ENCODE results near the gene SEC14L5. TPM values are rescaled to one million over a fixed set of nuclear protein-coding genes. Genes with fewer than 3 reads are reported as not detected.
A peak's percentile ranks its signal among the peaks of the same experiment; 100 is the strongest.

The SEC14L5 gene
- total RNA-seq, 4 donors from 2014 or later = 1.0 to 1.8 (median 1.4) TPM

DNA sequence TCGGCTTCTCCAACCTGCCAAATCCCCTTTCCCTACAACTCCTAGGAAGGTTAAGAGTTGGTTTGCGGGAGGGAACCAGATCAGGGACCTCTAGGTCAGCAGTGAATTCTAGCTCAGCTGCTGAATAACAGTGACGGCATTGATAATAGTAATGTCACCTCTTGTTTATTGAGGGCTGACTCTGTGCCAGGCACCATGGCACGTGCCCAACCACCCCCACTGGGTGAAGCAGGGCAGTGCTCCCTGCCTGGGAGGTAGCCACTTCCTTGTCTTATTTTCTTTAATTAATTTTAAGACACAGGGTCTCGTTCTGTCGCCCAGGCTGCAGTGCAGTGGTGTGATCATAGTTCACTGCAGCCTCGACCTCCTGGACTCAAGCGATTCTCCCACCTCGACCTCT is 15.6 kb upstream of the SEC14L5 start:
- Histone ChIP-seq H3K27ac (peak overlapping the region; percentile 88), H3K9me3 (no peaks in the 10 kb centered on the region), H3K27me3 (no peaks in the 10 kb centered on the region), H3K4me1 (peaks cover 59% of the 10 kb centered on the region), H3K4me3 (no peak overlapping the region), H3K36me3 (no peaks in the 10 kb centered on the region)
- TF ChIP-seq, protein P1, sequence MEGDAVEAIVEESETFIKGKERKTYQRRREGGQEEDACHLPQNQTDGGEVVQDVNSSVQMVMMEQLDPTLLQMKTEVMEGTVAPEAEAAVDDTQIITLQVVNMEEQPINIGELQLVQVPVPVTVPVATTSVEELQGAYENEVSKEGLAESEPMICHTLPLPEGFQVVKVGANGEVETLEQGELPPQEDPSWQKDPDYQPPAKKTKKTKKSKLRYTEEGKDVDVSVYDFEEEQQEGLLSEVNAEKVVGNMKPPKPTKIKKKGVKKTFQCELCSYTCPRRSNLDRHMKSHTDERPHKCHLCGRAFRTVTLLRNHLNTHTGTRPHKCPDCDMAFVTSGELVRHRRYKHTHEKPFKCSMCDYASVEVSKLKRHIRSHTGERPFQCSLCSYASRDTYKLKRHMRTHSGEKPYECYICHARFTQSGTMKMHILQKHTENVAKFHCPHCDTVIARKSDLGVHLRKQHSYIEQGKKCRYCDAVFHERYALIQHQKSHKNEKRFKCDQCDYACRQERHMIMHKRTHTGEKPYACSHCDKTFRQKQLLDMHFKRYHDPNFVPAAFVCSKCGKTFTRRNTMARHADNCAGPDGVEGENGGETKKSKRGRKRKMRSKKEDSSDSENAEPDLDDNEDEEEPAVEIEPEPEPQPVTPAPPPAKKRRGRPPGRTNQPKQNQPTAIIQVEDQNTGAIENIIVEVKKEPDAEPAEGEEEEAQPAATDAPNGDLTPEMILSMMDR (IDR thresholded peaks at IDR 0.05) = no peak
- TF ChIP-seq POLR2A (IDR thresholded peaks at IDR 0.05) (no peak), POLR2AphosphoS5 (IDR thresholded peaks at IDR 0.05) (no peak), EP300 (IDR thresholded peaks at IDR 0.05) (no peak)
- DNase-seq (ENCODE audit: low spot score in 2 of 2) = no peak
- 62% methylated on average over 9 of the region's 9 CpGs for WGBS

DNA sequence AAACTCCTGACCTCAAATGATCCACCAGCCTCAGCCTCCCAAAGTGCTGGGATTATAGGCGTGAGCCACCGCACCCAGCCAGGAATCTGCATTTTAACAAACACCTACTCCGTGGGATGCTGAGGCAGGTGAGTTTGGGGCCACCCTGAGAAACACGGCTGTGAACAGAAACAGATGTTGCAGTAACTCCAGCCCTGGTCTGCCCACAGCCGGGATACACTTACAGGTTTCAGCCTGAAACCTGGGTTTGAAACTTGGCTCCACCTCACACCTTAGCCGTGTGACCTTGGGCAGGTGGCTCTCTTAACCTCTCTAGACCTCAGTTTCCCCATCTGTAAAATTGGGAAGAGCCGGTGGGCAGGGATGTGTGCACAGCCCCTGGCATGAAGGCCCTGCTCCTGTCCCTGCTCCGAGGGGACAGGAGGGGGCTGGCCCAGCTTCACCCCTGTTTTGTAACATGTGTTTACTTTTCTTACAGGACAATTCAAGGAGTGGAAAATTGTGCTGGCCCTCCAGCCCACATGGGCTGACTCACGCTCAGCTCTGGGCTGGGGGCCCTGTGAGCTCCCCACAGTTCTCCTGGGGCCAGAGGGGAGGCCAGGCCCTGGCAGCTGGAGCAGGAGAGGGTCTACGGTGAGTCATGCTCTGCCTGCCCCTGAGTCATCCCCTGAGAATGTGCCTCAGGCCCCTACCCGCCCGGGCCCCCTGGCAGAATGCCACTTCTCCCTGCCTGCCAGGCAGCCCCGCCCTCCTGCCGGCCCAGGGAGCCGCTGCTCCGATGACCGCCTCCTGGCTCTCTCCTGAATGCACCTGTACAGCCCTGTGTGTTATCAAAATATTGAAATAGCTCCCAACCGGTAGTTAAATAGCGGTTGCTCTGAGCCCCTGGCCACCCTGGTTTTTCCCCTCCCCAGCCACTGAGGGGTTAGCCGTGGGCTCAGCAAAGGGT is 13.5 kb upstream of the SEC14L5 start:
- no peaks in the 10 kb centered on the region for H3K36me3 ChIP-seq
- no peak overlapping the region for H3K4me3 ChIP-seq
- peaks cover 53% of the 10 kb centered on the region for H3K4me1 ChIP-seq
- peak; percentile 6 to 94 (median 93) for TF ChIP-seq POLR2AphosphoS5 (IDR thresholded peaks at IDR 0.05)
- TF ChIP-seq POLR2A (IDR thresholded peaks at IDR 0.05) = no peak
- H3K9me3 ChIP-seq = no peaks in the 10 kb centered on the region
- 23% methylated on average over 15 of the region's 20 CpGs for WGBS
- H3K27ac ChIP-seq = peak overlapping the region; percentile 88
- peak; percentile 95 to 96 for DNase-seq (ENCODE audit: low spot score in 2 of 2)
- no peaks in the 10 kb centered on the region for H3K27me3 ChIP-seq

- no peak overlapping the region for H3K4me3 ChIP-seq
- 29% methylated on average over 7 of the region's 11 CpGs for WGBS
- peak; percentile 88 to 91 for DNase-seq (ENCODE audit: low spot score in 2 of 2)
- H3K36me3 ChIP-seq = no peaks in the 10 kb centered on the region
- H3K27me3 ChIP-seq = no peaks in the 10 kb centered on the region
- no peaks in the 10 kb centered on the region for H3K9me3 ChIP-seq
- TF ChIP-seq POLR2A (IDR thresholded peaks at IDR 0.05) (no peak), EP300 (IDR thresholded peaks at IDR 0.05) (no peak), POLR2AphosphoS5 (IDR thresholded peaks at IDR 0.05) (peak; percentile 23 to 33 (median 28))
- TF ChIP-seq, protein P1 (IDR thresholded peaks at IDR 0.05) = no peak
- peaks cover 46% of the 10 kb centered on the region for H3K4me1 ChIP-seq
- H3K27ac ChIP-seq = peak overlapping the region; percentile 88
Measured at GRCh38 chr16:4945560-4946502, 12.3 kb upstream of the SEC14L5 start.

- Histone ChIP-seq H3K27me3 (no peaks in the 10 kb centered on the region), H3K36me3 (no peaks in the 10 kb centered on the region), H3K4me3 (no peak overlapping the region), H3K9me3 (no peaks in the 10 kb centered on the region), H3K27ac (no peak overlapping the region), H3K4me1 (peaks cover 43% of the 10 kb centered on the region)
- no peak for DNase-seq (ENCODE audit: low spot score in 2 of 2)
- TF ChIP-seq, protein P1 (IDR thresholded peaks at IDR 0.05) = no peak
- no peak for TF ChIP-seq POLR2AphosphoS5 (IDR thresholded peaks at IDR 0.05)
- no peak for TF ChIP-seq EP300 (IDR thresholded peaks at IDR 0.05)
- no peak for TF ChIP-seq POLR2A (IDR thresholded peaks at IDR 0.05)
Measured at GRCh38 chr16:4946917-4947316, 11.2 kb upstream of the SEC14L5 start.

GRCh38 chr16:4947722-4948503 is 10.2 kb upstream of the SEC14L5 start:
- H3K36me3 ChIP-seq = no peaks in the 10 kb centered on the region

More at GRCh38 chr16:4947722-4948503, 10.2 kb upstream of the SEC14L5 start:
- no peak for TF ChIP-seq POLR2A (IDR thresholded peaks at IDR 0.05)
- TF ChIP-seq EP300 (IDR thresholded peaks at IDR 0.05) = no peak
- no peaks in the 10 kb centered on the region for H3K27me3 ChIP-seq
- WGBS = 74% methylated on average over 16 of the region's 16 CpGs
- H3K4me1 ChIP-seq = peaks cover 34% of the 10 kb centered on the region
- no peak for DNase-seq (ENCODE audit: low spot score in 2 of 2)
- no peaks in the 10 kb centered on the region for H3K9me3 ChIP-seq
- H3K4me3 ChIP-seq = no peak overlapping the region
- H3K27ac ChIP-seq = peak overlapping the region; percentile 45

Data from suprapubic skin (tissue), 4 donors.